Spleen (tissue), 7 donors: ENCODE results near the gene CLMN.

Source experiments
- CTCF ChIP-seq, 11 experiments: fragments of 200-600 bp in 7 of 11; fragments of 450-650 bp in 4 of 11; sonication (generic) in 4 of 11; IDR thresholded peaks in 8 of 11; conservative IDR thresholded peaks in 3 of 11; 1 replicate in 7 of 11; 2 replicates in 4 of 11; pipeline versions ENCODE4 v1.4.0 to v1.8.0; 2016 to 2021; ENCODE audit warnings: antibody characterized with exemption in 11 of 11, inconsistent platforms in 4 of 11, mild to moderate bottlenecking in 1 of 11
- POLR2A ChIP-seq, 3 donors: fragments of 450-650 bp; IDR thresholded peaks; one replicate each; pipeline ENCODE4 v1.5.1; 2017; ENCODE audit warnings: antibody characterized with exemption in 3 of 3, mild to moderate bottlenecking in 1 of 3
- POLR2AphosphoS5 ChIP-seq, 3 donors: sonication (generic); formaldehyde crosslinking; IDR thresholded peaks; one replicate each; pipeline ENCODE4 v1.5.1; 2017; ENCODE audit warnings: antibody characterized with exemption in 3 of 3
- donor health status: DM: no; HTN: no; CAD: no; lungs with moderate emphysema.
- donor health status: DM: no; HTN: no; CAD: no.
- donor health status: DM: no; HTN: no; CAD: no.

- TF ChIP-seq CTCF (IDR thresholded peaks at IDR 0.05 in 8 of 11, conservative IDR thresholded peaks at IDR 0.05 in 3 of 11), result no peak
- no peak for TF ChIP-seq POLR2A (IDR thresholded peaks at IDR 0.05)
- TF ChIP-seq POLR2AphosphoS5 (IDR thresholded peaks at IDR 0.05), result no peak
Observed at GRCh38 chr14:95287176-95287754, 32.4 kb downstream of the CLMN start.
